GM21390 (cell line): ENCODE measurements around the gene SMPD3.
"Not testable (repeated sequence)": the region's sequence is repeated elsewhere in the genome, so short reads cannot be mapped to it uniquely, and the experiment has no call there.

Experiments
- ATAC-seq: cut with Tn5 transposase; IDR thresholded peaks from one replicate; pipeline ENCODE4 v1.9.1; 2021; ENCODE audit not compliant: unreplicated experiment

The SMPD3 gene

GRCh38 chr16:68448360-68448970 lies at the start of gene SMPD3:
SMPD3 (minus strand) TSS chr16:68448508; CDS start chr16:68372181, 76,327 bp downstream.
- peak; percentile 90 for ATAC-seq

DNA sequence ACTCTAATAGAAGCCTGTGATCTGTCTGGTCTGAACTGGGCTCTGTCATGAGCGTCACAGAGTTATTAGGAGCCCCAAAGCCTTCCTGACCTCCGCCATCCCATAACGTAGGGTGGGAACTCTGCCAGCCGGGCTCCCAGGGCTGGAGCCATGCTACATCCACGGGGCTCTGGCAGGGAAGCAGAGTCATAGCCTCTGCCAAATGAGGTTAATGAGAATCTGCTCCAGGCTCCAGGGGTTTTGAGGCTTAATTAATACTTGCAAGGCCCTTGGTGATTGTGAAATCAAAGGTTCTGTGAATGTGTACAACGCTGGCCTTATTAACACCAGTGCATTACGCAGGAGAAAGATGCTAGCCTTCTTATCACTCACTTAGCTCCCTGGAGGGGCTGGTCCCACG lies 48.4 kb upstream of the SMPD3 start:
- no peak for ATAC-seq

DNA sequence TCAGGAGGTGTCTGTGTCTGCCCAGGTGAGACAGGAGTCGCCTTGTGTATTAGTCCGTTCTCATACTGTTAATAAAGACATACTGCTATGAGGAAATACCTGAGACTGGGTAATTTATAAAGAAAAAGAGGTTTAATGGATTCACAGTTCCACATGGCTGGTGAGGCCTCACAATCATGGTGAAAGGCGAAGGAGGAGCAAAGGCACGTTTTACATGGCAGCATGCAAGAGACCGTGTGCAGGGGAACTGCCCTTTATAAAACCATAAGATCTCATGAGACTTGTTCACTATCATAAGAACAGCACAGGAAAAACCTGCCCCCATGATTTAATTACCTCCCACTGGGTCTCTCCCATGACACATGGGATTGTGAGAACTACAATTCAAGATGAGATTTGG lies 46.0 kb upstream of the SMPD3 start:
- not testable (repeated sequence) for ATAC-seq

DNA sequence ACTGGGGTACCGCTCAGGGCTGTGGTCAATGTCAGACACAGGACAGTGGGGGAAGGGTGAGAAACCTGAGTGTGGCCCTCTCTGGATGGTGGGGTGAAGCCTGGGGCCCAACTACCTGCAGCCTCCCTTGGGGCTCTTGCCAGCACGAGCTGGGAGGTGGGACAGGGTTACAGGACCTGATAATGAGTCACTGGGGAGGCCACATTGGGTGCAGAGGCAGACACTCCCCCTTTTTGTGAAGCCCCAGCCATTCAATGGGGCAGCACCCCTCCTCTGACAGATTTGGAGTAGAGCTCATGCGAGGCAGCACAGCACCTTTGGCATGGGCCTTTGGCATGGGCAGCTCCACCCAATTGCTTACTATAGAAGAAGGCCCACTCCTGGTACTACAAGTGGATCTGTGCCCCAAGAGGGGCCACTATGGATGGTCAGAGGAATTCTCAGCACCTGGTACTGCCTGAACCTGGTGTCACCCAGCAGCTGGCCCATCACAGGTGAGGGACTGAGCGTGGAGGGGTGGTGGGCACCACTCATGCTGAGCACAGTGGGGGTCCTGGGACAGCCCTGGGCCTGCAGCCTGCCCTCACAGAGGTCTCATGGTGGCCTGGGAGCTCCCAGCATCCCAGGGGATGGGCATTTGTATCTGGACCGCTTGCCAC lies 45.2 kb upstream of the SMPD3 start:
- no peak for ATAC-seq

- ATAC-seq, result no peak
These were observed 44.5 kb upstream of the SMPD3 start for GRCh38 chr16:68492543-68493411.

- no peak for ATAC-seq
These were observed 43.8 kb upstream of the SMPD3 start for GRCh38 chr16:68492151-68492542.

GRCh38 chr16:68491576-68491950 lies 43.3 kb upstream of the SMPD3 start:
- no peak for ATAC-seq

DNA sequence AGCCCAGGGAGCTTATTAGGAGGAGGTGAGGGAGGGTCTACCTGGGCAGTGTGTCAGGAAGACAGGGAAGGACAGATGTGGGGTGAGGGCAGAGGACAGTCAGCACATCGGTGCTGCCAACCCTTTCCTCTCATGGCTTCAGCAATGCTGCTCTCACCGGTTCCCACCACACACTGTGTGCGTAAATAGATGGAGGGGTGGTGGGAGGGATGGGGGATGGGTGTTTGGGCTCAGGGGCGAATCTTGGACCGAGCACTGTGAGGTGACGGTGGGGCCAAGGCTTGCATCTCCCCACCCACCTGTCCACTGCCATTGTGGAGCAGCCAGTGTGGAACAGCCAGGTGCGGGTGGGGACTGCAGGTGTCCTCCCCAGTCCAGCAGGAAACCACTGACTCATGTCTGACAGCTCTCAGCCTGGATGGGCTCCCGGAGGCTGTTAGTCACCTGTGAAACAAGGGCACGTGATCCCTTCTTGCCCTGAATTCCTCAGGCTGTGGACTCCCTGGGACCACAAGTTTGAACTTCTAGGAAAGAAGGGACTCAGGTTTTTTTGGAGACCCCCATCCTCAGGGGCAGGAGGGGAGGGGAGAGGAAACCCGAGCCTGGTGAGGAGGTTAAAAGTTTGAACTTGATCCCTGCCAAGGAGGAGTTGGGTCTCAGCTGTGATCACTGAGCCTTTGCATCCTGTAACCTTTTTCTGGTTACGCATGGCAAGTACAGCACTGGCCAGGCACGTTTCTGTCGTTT lies 42.7 kb upstream of the SMPD3 start:
- no peak for ATAC-seq

DNA sequence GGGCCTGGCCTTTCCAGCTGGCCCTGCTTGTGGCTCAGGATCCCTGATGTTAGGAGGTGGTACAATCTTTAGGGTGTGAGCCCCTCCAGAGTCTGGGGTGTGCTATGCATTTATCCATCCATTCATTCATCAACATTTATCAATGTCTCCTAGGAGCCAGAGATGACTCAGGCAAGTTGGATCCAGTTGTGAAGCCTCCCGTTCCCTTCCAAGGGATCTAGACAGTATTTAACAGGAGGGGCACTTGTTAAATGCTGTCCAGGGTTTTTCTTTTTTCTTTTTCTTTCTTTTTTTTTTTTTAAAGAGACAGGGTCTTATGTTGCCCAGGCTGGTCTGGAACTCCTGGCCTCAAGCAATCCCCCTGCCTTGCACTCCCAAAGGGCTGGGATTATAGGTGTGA lies 42.0 kb upstream of the SMPD3 start:
- ATAC-seq, result no peak

GRCh38 chr16:68488554-68488953 lies 40.2 kb upstream of the SMPD3 start:
- no peak for ATAC-seq

DNA sequence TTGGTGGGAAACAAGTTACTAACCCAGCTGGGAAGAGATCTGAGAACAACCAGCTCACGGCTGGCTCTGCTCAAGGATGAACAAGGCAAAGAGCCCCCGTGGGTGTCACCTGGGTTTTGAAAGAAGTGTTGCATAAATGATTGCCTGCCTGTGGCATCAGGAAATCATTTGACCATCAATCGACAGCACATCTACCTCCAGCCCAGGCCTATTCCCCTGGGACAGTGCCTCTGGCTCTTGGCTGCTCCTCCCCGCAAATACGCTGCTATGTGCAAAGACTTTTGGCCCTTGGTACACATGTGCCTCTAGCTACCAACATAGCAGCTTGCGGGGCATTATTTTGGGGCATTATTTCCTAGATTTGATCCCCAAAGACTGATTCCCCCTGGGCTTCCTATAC lies 39.4 kb upstream of the SMPD3 start:
- ATAC-seq, result no peak

DNA sequence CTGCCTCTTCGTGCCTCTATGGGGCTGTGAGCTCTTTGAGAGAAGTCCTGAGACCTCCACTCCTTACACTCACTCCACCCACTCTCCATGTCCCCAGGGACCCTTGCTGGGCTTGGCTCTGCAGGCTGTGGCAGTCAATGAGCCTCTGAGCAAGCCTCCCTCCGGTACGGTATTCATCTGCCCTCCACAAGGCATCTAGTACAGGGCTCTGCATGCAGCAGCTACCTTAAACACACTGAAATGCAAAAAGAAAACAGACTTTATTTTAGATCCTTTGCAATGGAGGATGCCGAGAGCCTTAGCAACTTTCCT lies 38.9 kb upstream of the SMPD3 start:
- no peak for ATAC-seq

DNA sequence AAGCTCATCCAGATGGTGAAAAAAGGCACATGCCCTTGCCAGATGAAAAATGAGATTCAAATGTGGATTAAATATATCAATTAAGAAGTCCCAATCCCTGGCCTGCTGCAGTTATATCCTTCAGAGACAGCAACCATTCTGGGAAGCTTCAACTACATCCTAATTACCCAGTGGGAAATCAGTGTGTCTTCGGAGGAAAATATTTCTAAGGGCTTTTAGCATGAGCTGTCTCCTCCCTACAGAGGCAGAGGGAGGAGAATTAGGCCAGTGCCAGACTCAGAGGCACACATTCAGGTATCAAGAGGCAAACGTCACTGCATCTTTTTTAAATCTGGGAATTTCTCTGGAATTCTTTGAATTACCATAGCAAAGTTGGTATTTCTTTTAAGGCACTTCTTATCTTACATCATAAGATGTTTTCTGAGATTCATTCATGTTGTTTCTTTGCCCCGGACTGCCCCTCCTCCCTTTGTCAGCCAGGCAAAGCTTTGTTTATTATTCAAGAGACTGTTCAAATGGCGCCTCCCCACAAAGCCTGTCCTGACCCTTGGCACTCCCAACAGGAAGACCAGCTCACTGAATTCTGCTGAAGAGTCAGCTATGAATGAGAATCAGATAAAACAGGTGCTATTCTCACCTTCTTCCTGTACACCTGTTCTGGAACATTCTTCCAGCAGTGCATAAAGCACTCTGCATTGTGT lies 38.3 kb upstream of the SMPD3 start:
- no peak for ATAC-seq

DNA sequence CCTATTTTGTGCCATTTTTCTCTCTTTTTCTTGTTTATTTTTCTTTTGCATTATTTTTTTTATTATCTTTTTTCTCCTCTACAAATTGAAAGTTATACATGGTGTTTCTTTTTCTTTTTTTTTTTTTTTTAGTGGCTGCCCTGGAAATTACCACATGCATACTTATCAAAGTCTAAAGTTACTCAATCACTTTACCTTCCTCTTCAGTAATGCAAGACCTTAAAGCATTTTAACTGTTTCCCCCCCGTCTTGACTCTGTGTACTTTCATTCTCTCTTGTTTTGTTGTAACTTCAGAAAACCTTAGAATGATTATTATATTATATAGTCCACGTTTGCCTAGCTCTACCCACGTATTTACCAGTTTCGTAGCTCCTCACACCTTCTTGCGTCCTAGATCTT lies 33.3 kb upstream of the SMPD3 start:
- no peak for ATAC-seq

DNA sequence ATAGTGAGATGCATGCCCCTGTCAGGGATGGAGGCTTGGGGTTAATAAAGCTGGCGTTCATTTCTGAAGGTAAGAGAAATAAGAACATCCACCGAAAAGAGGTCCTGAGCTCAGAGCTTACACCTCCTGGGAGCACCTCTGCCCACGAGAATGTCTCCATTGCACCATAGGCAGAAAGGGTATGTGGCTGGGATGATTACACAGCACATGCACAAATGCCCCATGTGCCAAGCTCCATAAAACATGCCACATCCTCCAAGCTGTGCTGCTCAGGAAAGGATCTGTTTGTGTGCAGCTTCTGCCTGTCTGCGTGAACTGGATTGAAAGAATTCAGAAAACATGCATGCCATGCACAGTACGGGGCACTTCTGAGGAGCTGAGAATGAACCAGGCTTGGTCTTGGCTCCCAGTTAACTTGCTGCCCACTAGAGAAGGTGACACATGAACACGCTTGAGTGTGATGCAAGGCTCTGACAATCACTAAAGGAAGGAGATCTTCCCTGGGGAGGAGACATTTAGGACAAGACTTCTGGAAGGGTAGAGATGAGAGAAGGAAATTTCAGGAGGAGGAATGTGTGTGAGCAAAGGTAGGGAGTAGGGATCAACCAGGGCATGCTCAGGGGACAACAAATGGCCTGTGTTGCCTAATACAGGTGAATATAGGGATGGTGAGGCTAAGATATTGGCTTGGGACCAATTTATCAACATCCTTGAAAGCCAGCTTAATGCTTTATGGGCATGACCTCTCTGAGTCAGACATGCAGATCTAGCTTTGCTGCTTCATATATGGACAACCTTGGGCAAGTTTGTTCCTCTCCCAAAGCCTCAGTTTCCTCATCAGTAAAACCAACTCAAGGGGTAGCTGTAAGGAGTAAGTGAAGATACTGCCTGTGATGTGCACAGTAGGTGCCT lies 32.0 kb upstream of the SMPD3 start:
- ATAC-seq, result no peak

GRCh38 chr16:68479271-68479670 lies 31.0 kb upstream of the SMPD3 start:
- ATAC-seq, result no peak

- ATAC-seq, result no peak
These were observed 30.4 kb upstream of the SMPD3 start for GRCh38 chr16:68478526-68479250.

DNA sequence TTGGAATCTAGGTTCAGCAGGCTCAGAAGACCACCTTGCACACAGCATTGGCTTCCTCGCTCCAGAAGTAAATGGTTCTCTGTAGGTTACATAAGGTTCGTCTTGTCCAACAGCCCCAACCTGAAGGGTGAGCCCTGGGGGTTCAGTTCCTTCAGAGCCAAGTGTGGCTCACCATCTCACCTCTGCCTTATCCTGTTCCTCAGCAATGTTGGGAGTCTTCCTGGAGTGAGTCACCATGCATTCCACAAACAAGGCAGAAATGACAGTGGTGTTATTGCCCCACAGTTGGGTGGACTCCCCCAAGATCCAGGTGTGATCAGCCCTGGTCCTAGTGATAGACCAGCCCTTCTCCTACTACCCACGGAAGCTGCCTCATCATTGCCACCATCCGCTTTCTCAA lies 26.8 kb upstream of the SMPD3 start:
- no peak for ATAC-seq

DNA sequence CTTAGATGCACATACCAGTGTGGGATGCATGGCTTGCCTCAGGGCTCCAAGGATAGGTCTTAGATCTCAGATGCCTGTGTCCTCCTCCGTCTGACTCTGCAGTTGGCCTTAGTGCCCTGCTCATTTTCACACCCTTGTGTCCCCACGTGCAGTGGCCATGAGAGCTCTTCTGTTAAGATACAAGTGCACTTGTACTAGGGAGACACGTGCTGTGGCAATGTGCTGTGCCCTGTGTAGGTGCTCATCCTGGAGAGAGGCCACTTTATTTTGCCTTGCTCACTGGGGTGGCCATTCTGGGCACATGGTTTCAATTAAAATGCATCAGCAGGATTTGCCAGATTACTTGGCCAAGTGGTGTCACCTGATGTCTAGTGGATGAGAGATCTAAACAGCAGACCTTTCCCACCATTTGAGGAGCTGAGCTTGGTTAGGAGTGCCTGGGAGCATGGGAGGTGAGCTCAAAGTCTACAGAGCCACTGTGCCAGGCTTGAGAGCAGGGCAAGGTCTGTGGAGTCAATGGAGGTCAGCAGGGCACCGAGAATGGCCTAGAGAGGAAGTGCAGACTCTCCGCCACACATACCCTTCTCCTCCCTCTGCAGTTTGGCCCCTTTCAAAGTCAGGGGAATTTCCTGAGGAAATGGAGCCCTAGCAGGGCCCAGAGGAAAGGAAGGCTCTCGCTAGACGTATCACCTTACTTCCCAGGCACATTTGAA lies 25.2 kb upstream of the SMPD3 start:
- ATAC-seq, result no peak
